Muscle layer of colon (tissue), 2 donors: ENCODE results near the gene BAG5.
"Not testable (repeated sequence)": the region's sequence is repeated elsewhere in the genome, so short reads cannot be mapped to it uniquely, and the experiment has no call there.

ENCODE experiments used
- H3K27ac ChIP-seq: one replicate; pipeline ENCODE4 v1.7.0; 2013; ENCODE audit warnings: low read depth, mild to moderate bottlenecking, low read length, moderate library complexity
- H3K27me3 ChIP-seq, 2 donors: one replicate each; pipeline ENCODE4 v1.7.0; 2013; ENCODE audit warnings: low read length in 2 of 2, mild to moderate bottlenecking in 2 of 2; ENCODE audit not compliant: insufficient read depth in 2 of 2, control insufficient read depth in 1 of 2
- H3K36me3 ChIP-seq: one replicate; pipeline ENCODE4 v1.7.0; 2013; ENCODE audit warnings: mild to moderate bottlenecking, low read length; ENCODE audit not compliant: insufficient read depth
- H3K4me1 ChIP-seq: one replicate; pipeline ENCODE4 v1.7.0; 2013; ENCODE audit warnings: mild to moderate bottlenecking, low read length; ENCODE audit not compliant: insufficient read depth
- H3K4me3 ChIP-seq, 2 donors: one replicate each; pipeline ENCODE4 v1.7.0; 2013; ENCODE audit warnings: low read length in 2 of 2, low read depth in 1 of 2, mild to moderate bottlenecking in 1 of 2, moderate library complexity in 1 of 2
- H3K9ac ChIP-seq: one replicate; pipeline ENCODE4 v1.7.0; 2013; ENCODE audit warnings: low read length
- H3K9me3 ChIP-seq: one replicate; pipeline ENCODE4 v1.7.0; 2013; ENCODE audit warnings: mild to moderate bottlenecking, low read length
- donor health status: abdominal sarcoma.
- donor health status: Adenocarcinoma of cecum.

The BAG5 gene

DNA sequence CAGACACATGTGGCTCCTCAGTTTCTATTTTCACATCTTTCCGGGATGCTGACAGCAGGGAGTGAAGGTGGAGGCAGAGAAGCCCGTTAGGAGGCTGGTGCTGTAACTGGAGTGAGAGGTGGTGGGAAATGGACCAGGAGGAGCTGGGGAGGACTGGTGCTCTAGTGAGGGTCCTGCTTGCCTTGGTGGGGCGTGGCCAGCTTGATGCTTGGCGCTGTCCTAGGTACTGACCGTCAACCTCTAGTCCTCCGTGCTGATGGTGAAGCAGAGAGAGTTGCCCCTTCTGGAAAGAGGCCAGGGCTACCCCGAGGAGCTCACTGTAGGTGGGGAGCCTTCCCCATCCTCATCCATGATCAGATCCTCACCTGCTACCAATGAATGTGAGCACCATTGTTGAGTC lies 32.1 kb downstream of the BAG5 start:
- no peaks in the 10 kb centered on the region for H3K9me3 ChIP-seq
- H3K27me3 ChIP-seq = no peaks in the 10 kb centered on the region
- peak overlapping the region in 1 of 2 donors; percentile 96 for H3K4me3 ChIP-seq
- peak overlapping the region; percentile 12 for H3K27ac ChIP-seq
- H3K36me3 ChIP-seq = peaks cover 14% of the 10 kb centered on the region
- peak overlapping the region; percentile 80 for H3K9ac ChIP-seq
- peaks cover 88% of the 10 kb centered on the region for H3K4me1 ChIP-seq

DNA sequence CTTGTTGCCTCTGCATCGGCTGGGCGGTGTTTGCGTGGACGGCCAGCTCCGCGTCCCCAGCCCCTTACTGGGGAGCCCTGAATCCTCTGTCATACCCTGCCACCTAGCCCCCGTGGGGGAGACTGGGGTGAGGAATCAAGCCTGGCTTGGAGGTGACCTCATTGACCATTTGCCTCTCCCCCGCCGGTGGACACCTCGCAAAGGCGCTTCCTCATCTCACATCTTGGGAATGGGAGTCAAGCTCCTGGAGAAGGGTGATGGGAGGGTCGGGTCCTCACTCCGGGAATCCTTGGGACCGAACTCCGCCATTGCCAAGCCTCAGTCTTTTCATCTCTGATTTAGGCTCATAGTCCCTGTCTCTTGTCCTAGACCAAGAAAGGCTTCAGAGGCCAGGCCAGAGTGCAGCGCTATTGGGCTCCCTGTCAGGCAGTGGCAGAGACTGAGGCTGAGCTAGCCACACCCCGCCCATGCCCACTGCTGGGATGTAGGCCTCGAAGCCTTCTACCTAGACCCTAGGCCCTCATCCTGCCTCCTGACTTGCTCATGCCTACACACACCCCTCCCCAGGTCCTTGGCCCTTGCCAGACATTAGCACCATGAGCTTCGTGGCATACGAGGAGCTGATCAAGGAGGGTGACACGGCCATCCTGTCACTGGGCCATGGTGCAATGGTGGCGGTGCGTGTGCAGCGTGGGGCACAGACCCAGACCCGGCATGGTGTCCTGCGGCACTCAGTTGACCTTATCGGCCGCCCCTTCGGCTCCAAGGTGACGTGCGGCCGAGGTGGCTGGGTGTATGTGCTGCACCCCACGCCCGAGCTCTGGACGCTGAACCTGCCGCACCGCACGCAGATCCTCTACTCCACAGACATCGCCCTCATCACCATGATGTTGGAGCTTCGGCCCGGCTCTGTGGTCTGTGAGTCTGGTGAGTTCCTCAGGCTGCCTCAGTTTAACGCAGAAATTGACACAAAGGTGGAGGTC lies 32.8 kb downstream of the BAG5 start:
- Histone ChIP-seq H3K27ac (peak overlapping the region; percentile 93), H3K4me3 (peak overlapping the region; percentile 93 to 96), H3K27me3 (no peaks in the 10 kb centered on the region), H3K9ac (peak overlapping the region; percentile 80), H3K9me3 (no peaks in the 10 kb centered on the region), H3K36me3 (peaks cover 14% of the 10 kb centered on the region), H3K4me1 (peaks cover 88% of the 10 kb centered on the region)

DNA sequence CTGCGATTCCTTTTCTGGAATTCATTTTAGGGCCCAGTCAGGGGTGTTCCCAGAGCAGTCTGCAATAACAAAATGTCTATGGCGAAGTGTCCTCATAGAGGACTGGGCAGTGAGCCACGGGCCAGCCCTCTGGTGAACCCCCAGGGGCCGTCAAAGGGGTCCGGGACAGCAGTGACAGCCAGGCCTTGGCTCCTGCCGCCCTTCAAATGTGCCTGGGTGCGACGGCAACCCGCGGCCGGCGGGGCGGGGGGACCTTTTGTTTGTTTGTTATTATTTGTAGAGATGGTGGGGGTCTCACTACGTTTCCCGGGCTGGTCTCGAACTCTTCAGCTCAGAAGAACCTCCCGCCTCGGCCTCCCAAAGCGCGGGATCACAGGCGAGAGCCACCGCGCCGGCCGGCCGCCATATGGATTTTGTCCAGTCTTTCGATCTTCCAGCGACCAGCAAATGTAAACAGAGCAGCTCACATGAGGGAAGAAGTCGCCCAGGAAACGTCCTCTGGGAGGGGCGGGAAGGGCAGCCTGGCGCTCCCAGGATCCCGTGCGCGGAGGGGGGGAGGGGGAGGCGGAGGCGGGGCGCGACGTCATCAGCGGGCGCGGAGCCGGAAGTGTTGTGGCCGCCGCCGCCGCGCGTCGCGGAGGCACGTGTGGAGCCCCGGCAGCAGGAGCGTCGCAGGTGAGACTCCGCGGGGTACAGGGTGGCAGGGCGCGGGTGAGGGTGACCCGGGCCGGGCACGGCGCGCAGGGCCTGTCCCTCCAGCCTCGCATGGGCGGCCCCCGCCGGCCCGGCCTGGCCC lies 33.7 kb downstream of the BAG5 start, which contains the start of gene TRMT61A:
Gene TRMT61A, plus strand, starts transcription at position 610 of the 796 bp plus-strand sequence. CDS start 783 bp downstream, outside the sequence.
- H3K9ac ChIP-seq = peak within 1 kb of the TSS; percentile 80

DNA sequence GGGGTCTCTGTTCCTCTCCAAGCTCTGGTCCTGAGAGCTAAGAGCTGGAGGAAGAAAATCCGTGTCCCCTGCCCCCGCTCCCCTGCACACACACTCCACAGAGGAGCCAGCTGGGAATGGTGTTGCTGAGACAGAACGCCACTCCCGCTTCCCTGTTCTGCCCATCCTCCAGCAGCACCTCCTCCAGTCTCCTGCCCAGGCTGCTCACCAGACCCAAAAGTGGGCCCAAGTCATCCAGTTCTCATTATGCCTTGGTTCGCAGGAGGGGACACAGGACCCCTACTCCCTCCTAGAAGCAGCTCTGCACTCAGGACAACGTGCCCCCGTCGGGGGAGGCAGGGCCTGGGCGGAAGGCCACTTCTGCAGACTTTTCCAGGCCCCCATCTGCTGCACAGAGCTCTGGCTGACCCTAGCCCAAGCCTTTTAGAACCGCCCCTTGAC lies 34.3 kb downstream of the BAG5 start:
- H3K27ac ChIP-seq = peak overlapping the region; percentile 93
- H3K36me3 ChIP-seq = peaks cover 14% of the 10 kb centered on the region
- H3K9ac ChIP-seq = no peak overlapping the region
- peaks cover 87% of the 10 kb centered on the region for H3K4me1 ChIP-seq
- no peaks in the 10 kb centered on the region for H3K9me3 ChIP-seq
- peak overlapping the region in 1 of 2 donors; percentile 45 for H3K4me3 ChIP-seq
- H3K27me3 ChIP-seq = no peaks in the 10 kb centered on the region

More for the DNA sequence above, 33.7 kb downstream of the BAG5 start, which contains the start of gene TRMT61A:
- Histone ChIP-seq H3K4me1 (peaks cover 87% of the 10 kb centered on the region), H3K27me3 (no peaks in the 10 kb centered on the region), H3K9me3 (no peaks in the 10 kb centered on the region), H3K36me3 (peaks cover 14% of the 10 kb centered on the region), H3K27ac (peak within 1 kb of the TSS; percentile 93), H3K4me3 (peak within 1 kb of the TSS; percentile 93 to 96)

DNA sequence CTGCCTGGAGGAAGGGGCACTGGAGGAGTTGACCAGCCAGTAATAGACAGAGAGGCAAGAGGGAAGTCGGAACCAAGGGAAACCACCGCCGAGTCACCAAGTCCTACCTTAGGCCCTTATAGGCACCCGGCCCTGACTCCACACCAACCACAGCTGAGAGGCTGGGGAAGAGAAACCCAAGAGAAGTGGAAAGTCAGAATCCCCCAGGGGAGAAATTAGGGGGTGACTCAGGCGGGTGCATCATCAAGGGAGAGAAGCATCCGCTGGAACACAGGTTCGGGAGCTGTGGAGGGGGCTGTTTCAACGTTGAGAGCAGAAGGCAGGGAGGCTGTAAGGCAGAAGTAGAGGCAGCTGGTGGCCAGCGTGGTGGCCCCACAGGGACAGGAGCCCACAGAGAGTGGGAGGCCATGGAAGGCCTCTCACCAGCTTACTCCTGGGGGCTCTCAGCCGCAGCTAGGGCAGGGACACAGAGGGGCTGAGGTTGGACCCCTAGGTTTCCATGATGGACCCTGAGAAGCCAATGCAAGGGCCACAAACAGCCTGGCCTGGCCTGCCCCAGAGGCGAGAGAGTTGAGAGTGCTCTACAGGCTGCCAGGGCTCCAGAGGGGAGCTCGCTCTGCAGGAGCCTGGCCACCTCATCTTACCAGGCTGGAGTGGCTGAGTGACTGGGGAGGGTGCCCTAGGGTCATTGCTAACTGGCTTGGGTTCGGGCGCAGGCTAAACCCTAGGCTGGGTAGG lies 34.9 kb downstream of the BAG5 start:
- Histone ChIP-seq H3K36me3 (peaks cover 14% of the 10 kb centered on the region), H3K4me3 (no peak overlapping the region), H3K27me3 (no peaks in the 10 kb centered on the region), H3K9me3 (no peaks in the 10 kb centered on the region), H3K4me1 (peaks cover 84% of the 10 kb centered on the region), H3K27ac (peak overlapping the region; percentile 93), H3K9ac (no peak overlapping the region)

DNA sequence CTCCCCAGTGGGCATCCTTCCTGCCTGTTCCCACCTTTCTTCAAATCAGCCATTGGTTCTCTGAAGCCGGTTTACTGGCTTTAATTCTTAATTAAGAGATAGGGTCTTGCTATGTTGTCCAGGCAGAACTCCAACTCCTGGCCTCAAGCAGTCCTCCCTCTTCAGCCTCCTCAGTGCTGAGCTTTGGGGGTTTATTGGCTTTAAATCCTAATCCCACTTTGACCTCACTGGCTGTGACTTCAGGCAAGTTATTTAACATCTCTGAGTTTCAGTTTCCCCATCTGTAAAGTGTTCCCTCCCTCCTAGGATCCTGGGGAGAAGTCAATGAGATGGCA lies 35.6 kb downstream of the BAG5 start:
- no peaks in the 10 kb centered on the region for H3K27me3 ChIP-seq
- H3K36me3 ChIP-seq = peaks cover 14% of the 10 kb centered on the region
- peak overlapping the region; percentile 93 for H3K27ac ChIP-seq
- no peaks in the 10 kb centered on the region for H3K9me3 ChIP-seq
- H3K4me1 ChIP-seq = peaks cover 77% of the 10 kb centered on the region
- no peak overlapping the region for H3K4me3 ChIP-seq
- no peak overlapping the region for H3K9ac ChIP-seq

DNA sequence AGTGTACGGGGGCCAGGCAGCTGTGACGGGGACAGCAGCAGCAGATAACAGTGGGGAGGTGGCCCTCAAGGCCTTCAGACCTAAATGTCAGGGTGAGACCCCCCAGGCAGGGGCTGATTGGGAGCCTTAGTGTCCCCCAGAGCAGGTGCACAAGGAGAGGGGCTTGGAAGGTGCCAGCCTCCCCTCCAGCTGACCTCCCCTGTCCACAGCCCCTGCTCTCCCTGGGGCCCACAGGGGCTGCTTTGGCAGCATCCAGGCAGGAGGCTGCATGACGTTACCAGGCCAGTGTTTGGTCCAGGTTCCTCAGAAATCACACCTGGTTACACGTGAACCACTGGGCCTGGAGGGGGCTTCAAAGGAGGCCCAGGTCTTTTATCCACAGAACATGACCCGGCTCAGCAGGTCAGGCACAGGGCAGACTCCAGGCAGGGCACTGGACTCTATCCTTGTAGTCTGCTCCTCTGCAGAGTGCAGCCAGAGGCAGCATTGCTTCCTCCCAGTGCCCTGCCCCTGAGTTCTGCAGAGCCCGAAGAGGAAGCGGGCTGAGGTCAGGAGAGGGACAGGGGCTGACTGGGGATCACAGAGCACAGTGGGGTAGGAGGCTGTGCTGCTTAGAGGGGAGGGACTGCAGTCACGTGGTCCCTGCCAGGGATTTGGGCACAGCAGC lies 36.1 kb downstream of the BAG5 start:
- H3K36me3 ChIP-seq = peaks cover 14% of the 10 kb centered on the region
- no peaks in the 10 kb centered on the region for H3K27me3 ChIP-seq
- H3K27ac ChIP-seq = peak overlapping the region; percentile 93
- H3K4me1 ChIP-seq = peaks cover 72% of the 10 kb centered on the region
- H3K9ac ChIP-seq = no peak overlapping the region
- no peaks in the 10 kb centered on the region for H3K9me3 ChIP-seq
- H3K4me3 ChIP-seq = no peak overlapping the region

DNA sequence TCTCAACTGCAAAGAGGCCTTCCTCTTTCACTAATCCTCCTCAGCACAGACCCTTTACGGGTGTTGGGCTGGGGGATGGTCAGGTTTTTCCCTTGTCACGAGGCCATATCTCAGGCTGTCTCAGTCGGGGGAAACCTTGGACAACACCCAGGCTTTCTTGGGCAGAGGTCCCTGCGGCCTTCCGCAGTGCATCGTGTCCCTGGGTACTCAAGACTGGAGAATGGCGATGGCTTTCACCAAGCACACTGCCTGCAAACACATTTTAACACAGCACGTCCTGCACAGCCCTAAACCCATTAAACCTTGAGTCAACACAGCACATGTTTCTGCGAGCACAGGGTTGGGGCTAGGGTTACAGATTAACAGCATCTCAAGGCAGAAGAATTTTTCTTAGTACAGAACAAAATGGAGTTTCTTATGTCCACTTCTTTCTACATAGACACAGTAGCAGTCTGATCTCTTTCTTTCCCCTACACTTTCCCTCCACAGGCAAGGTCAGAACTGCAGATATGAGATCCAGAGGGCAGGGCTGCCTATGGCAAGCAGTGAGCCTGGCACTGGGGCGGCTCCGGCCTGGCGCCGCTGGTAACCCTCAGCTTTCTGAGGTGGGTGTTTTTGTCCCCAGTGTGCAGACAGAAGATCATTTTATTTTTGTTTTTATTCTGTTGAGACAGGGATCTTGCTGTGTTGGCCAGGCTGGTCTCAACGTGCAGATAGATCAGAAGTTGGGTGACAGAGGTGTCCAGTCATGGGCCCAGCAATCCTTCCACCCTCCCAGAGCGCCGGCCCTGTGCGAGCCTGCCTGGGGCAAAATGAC lies 36.8 kb downstream of the BAG5 start:
- H3K4me3 ChIP-seq, H3K27me3 ChIP-seq, H3K9ac ChIP-seq, H3K9me3 ChIP-seq, H3K36me3 ChIP-seq: not testable (repeated sequence)
- Histone ChIP-seq H3K4me1 (peaks cover 65% of the 10 kb centered on the region), H3K27ac (peak overlapping the region; percentile 61)

DNA sequence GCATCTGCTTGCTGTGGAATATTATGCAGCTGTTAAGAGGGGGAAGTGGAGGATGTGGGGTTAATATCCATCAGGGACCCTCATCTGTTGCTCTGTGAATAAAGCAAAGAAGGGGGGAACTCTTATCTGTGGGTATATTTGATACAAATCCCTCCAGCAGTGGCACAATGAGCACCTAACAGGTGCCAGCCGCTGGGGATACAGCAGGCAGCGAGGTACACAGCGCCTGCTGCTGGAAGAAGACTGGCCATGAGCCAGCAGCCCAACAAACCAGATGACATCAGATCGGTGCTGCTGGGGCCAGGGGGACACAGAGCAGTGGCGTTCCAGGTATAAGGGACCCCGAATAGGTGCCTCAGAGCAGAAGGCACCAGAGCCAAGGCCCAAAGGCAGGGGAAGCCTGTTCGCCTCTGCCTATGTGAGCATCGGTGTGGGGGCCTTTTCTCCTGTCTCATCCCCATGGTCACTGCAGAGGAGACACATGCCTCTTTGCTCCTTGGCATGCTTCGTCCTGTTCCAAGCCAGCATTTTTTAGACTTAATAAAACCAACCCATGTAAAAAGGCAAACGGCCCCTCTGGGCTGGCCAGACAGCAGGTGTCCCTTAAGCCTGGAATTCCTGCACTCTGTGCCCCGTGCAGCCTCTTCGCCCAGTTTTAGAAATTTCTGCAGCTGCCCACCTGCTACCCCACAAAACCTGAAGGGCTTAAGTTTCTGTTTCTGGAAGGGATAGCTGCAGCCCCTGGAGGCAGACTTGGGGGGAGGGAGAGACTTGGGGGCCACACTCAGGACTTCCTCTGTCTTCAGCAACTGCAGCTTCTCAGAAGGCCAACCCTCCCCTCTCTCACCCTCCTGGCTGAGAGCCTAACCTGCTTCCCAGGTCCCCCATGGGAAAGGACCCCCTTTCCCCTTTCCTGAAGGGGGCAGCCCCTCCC lies 38.2 kb downstream of the BAG5 start:
- Histone ChIP-seq H3K9me3 (no peaks in the 10 kb centered on the region), H3K36me3 (peaks cover 12% of the 10 kb centered on the region), H3K4me3 (no peak overlapping the region), H3K27ac (peak overlapping the region; percentile 5), H3K9ac (no peak overlapping the region), H3K4me1 (peaks cover 65% of the 10 kb centered on the region), H3K27me3 (no peaks in the 10 kb centered on the region)
